IMR-90 (cell line): ENCODE data around the gene SOX5. TPM values are rescaled to one million over a fixed set of nuclear protein-coding genes. Genes with fewer than 3 reads are reported as not detected.

Experiments
- ATAC-seq: fragments of 200-7000 bp; cut with Tn5 transposase; 2 replicates; pipeline ENCODE4 v1.9.1; 2020; ENCODE audit warnings: low read depth, mild to moderate bottlenecking, moderate library complexity
- BruUV-seq: library from RNA; stranded (reverse); fragments of 400-500 nt; replicated peaks from 2 replicates; lab custom pipeline; 2021; lab: Mats Ljungman, UMichigan
- CTCF ChIA-PET: fragments of 300-600 bp; formaldehyde crosslinking; extraction: SDS; loops from one replicate; lab custom pipeline; 2021; ENCODE audit warnings: antibody characterized with exemption; lab: Yijun Ruan, JAX
- POLR2A ChIA-PET: fragments of 300-600 bp; sonication (Branson Sonifier 250); formaldehyde crosslinking; loops from one replicate; lab custom pipeline; 2022; ENCODE audit warnings: antibody characterized with exemption; ENCODE audit not compliant: unreplicated experiment; lab: Charles Lee
- DNase-seq: peaks from one replicate; pipeline ENCODE4 v3.0.0; 2013
- H2AFZ ChIP-seq: replicated peaks from 2 replicates; pipeline ENCODE3; 2013; ENCODE audit warnings: low read length, mild to moderate bottlenecking; ENCODE audit not compliant: poor library complexity
- H2AK5ac ChIP-seq: 2 replicates; pipeline ENCODE4 v1.6.1; 2013; ENCODE audit warnings: low read depth, low read length, inconsistent platforms
- H2AK9ac ChIP-seq: replicated peaks from 2 replicates; pipeline ENCODE3; 2013; ENCODE audit warnings: mild to moderate bottlenecking, low read depth, low read length, moderate library complexity; ENCODE audit not compliant: poor library complexity
- H2BK120ac ChIP-seq: 2 replicates; pipeline ENCODE4 v1.6.1; 2013; ENCODE audit warnings: low read depth, low read length, inconsistent platforms
- H2BK15ac ChIP-seq: 3 replicates; pipeline ENCODE4 v1.6.1; 2013; ENCODE audit warnings: low read depth, low read length, inconsistent platforms
- H2BK20ac ChIP-seq: 2 replicates; pipeline ENCODE4 v1.6.1; 2013; ENCODE audit warnings: low read depth, mild to moderate bottlenecking, inconsistent platforms, low read length, moderate library complexity
- H2BK5ac ChIP-seq: 2 replicates; pipeline ENCODE4 v1.6.1; 2013; ENCODE audit warnings: mild to moderate bottlenecking, low read depth, low read length, inconsistent platforms; ENCODE audit not compliant: poor library complexity, severe bottlenecking
- H3K14ac ChIP-seq: replicated peaks from 2 replicates; pipeline ENCODE4 v1.6.1; 2013; ENCODE audit warnings: low read depth, low read length, inconsistent platforms
- H3K18ac ChIP-seq: 2 replicates; pipeline ENCODE4 v1.6.1; 2013; ENCODE audit warnings: low read depth, low read length, control low read depth
- H3K23ac ChIP-seq: 2 replicates; pipeline ENCODE4 v1.6.1; 2013; ENCODE audit warnings: low read depth, low read length, inconsistent platforms
- H3K27ac ChIP-seq: 2 replicates; pipeline ENCODE4 v1.5.1; 2013; ENCODE audit warnings: mild to moderate bottlenecking, control low read depth, low read length; ENCODE audit not compliant: insufficient read depth
- H3K27me3 ChIP-seq: 2 replicates; pipeline ENCODE4 v1.6.1; 2013; ENCODE audit warnings: low read length; ENCODE audit not compliant: control insufficient read depth, insufficient read depth
- H3K36me3 ChIP-seq: 2 replicates; pipeline ENCODE4 v1.6.1; 2013; ENCODE audit warnings: low read length, mixed read lengths; ENCODE audit not compliant: control insufficient read depth, insufficient read depth
- H3K4ac ChIP-seq: 2 replicates; pipeline ENCODE4 v1.6.1; 2013; ENCODE audit warnings: low read depth, low read length, inconsistent platforms
- H3K4me1 ChIP-seq: 2 replicates; pipeline ENCODE4 v1.6.1; 2013; ENCODE audit warnings: low read length, mixed read lengths; ENCODE audit not compliant: control insufficient read depth, insufficient read depth
- H3K4me2 ChIP-seq: 2 replicates; pipeline ENCODE4 v1.6.1; 2013; ENCODE audit warnings: low read depth, mild to moderate bottlenecking, control low read depth, low read length, moderate library complexity
- H3K4me3 ChIP-seq: 2 replicates; pipeline ENCODE4 v1.5.1; 2013; ENCODE audit warnings: low read depth, mild to moderate bottlenecking, control low read depth, low read length, moderate library complexity; ENCODE audit not compliant: insufficient read depth
- H3K56ac ChIP-seq: 2 replicates; pipeline ENCODE4 v1.6.1; 2013; ENCODE audit warnings: low read length, inconsistent platforms; ENCODE audit not compliant: insufficient read depth; ENCODE audit errors: extremely low read depth
- H3K79me1 ChIP-seq, 2 experiments: 2 replicates each; pipeline ENCODE4 v1.6.1; 2013; ENCODE audit warnings: low read length in 2 of 2, inconsistent platforms in 1 of 2, low read depth in 1 of 2
- H3K9ac ChIP-seq: 2 replicates; pipeline ENCODE4 v1.6.1; 2013; ENCODE audit warnings: low read depth, low read length, control low read depth
- H3K9me1 ChIP-seq: 2 replicates; pipeline ENCODE4 v1.6.1; 2013; ENCODE audit warnings: low read length, inconsistent platforms; ENCODE audit not compliant: insufficient read depth
- H3K9me3 ChIP-seq: 2 replicates; pipeline ENCODE4 v1.6.1; 2013; ENCODE audit warnings: low read length; ENCODE audit not compliant: control insufficient read depth, insufficient read depth
- H4K20me1 ChIP-seq: 2 replicates; pipeline ENCODE4 v1.6.1; 2013; ENCODE audit warnings: low read length, inconsistent platforms; ENCODE audit not compliant: insufficient read depth
- H4K5ac ChIP-seq: 2 replicates; pipeline ENCODE4 v1.6.1; 2013; ENCODE audit warnings: mild to moderate bottlenecking, low read depth, low read length, control low read depth
- H4K8ac ChIP-seq, 2 experiments: 2 replicates each; pipeline ENCODE4 v1.6.1; 2013; ENCODE audit warnings: low read depth in 2 of 2, low read length in 2 of 2, control low read depth in 1 of 2, inconsistent platforms in 1 of 2
- H4K91ac ChIP-seq: 2 replicates; pipeline ENCODE4 v1.6.1; 2013; ENCODE audit warnings: low read depth, low read length, inconsistent platforms; ENCODE audit not compliant: insufficient read depth
- BHLHE40 ChIP-seq: fragments of 150-350 bp; IDR thresholded peaks from 2 replicates; pipeline ENCODE4 v1.6.1; 2016; ENCODE audit warnings: mild to moderate bottlenecking, low read depth, low read length
- CEBPB ChIP-seq: IDR thresholded peaks from 2 replicates; pipeline ENCODE4 v1.6.1; 2012; ENCODE audit warnings: low read depth, low read length, improper control_type of control experiment
- CHD1 ChIP-seq: IDR thresholded peaks from 2 replicates; pipeline ENCODE4 v1.6.1; 2012; ENCODE audit warnings: low read depth, low read length, improper control_type of control experiment
- CTCF ChIP-seq: conservative IDR thresholded peaks from 2 replicates; pipeline ENCODE4 v1.5.1; 2012; ENCODE audit warnings: mild to moderate bottlenecking, low read depth, low read length, improper control_type of control experiment
- FOS ChIP-seq: fragments of 150-350 bp; IDR thresholded peaks from 2 replicates; pipeline ENCODE4 v1.6.1; 2016; ENCODE audit warnings: low read depth, low read length
- MAFK ChIP-seq: IDR thresholded peaks from 2 replicates; pipeline ENCODE4 v1.6.1; 2012; ENCODE audit warnings: low read depth, low read length, improper control_type of control experiment
- MAZ ChIP-seq: IDR thresholded peaks from 2 replicates; pipeline ENCODE4 v1.6.1; 2012; ENCODE audit warnings: low read depth, mild to moderate bottlenecking, low read length, improper control_type of control experiment, moderate library complexity, borderline replicate concordance
- MXI1 ChIP-seq: IDR thresholded peaks from 2 replicates; pipeline ENCODE4 v1.6.1; 2012; ENCODE audit warnings: low read depth, mild to moderate bottlenecking, low read length, moderate library complexity, borderline replicate concordance
- NFE2L2 ChIP-seq: fragments of 150-350 bp; IDR thresholded peaks from 2 replicates; pipeline ENCODE4 v1.6.1; 2016; ENCODE audit warnings: low read depth, mild to moderate bottlenecking, low read length
- POLR2A ChIP-seq: IDR thresholded peaks from 2 replicates; pipeline ENCODE4 v1.6.1; 2012; ENCODE audit warnings: mild to moderate bottlenecking, low read depth, low read length
- RAD21 ChIP-seq: IDR thresholded peaks from 2 replicates; pipeline ENCODE4 v1.6.1; 2012; ENCODE audit warnings: low read length, improper control_type of control experiment
- RCOR1 ChIP-seq: IDR thresholded peaks from 2 replicates; pipeline ENCODE4 v1.6.1; 2012; ENCODE audit warnings: mild to moderate bottlenecking, low read length, improper control_type of control experiment; ENCODE audit not compliant: insufficient replicate concordance
- SMC3 ChIP-seq: fragments of 150-350 bp; IDR thresholded peaks from 2 replicates; pipeline ENCODE4 v1.6.1; 2016; ENCODE audit warnings: low read depth, mild to moderate bottlenecking, antibody characterized with exemption, low read length, moderate library complexity
- WGBS, 2 experiments: methylation state at CpG; one replicate each; pipeline versions ENCODE4 v1.1.5 to v1.1.7; 2013; ENCODE audit warnings: missing lambda C conversion rate in 2 of 2; ENCODE audit not compliant: insufficient read length in 1 of 2; ENCODE audit errors: extremely low coverage in 2 of 2; 5-methylcytosine and 5-hydroxymethylcytosine counted together
- dilution Hi-C: fragments of 300-500 bp; cut with HindIII; formaldehyde crosslinking; loops from one replicate; pipeline ENCODE4 v1.14.3; 2018; ENCODE audit warnings: low sequenced_read_pairs; ENCODE audit not compliant: unreplicated experiment
- in situ Hi-C: fragments of 300-500 bp; cut with MboI; formaldehyde crosslinking; loops from 3 replicates; pipeline ENCODE4 v1.14.3; 2019; ENCODE audit warnings: low sequenced_read_pairs, inconsistent platforms, mixed read lengths
- intact Hi-C: fragments of 100-400 bp; cut with micrococcal nuclease; formaldehyde crosslinking; loops from 2 replicates; pipeline ENCODE4 v1.10.0; 2022
- polyA plus RNA-seq, 3 experiments: library from polyadenylated mRNA; depleted of rRNA; stranded (reverse); fragments of >200 nt; gene quantifications; 2 replicates each; pipeline ENCODE4 v1.2.3, GENCODE V29; 2012; ENCODE audit warnings: low replicate concordance in 1 of 3
- total RNA-seq: library from RNA; depleted of rRNA; stranded (reverse); fragments of >200 nt; gene quantifications from 2 replicates; pipeline ENCODE4 v1.2.3, GENCODE V29; 2012

The SOX5 gene
- total and polyA plus RNA-seq, 2 of the 4 experiments (the other 2 are of a cell fraction) = 1.1 to 13.1 TPM

- no peak overlapping the region for H3K4ac ChIP-seq
- in situ Hi-C loops (no loop called here), dilution Hi-C loops (no loop called here), intact Hi-C loops (no loop called here)
- H2BK120ac ChIP-seq = no peak overlapping the region
- 100% methylated on average over 1 of the region's 3 CpGs; no CpG with 5 or more reads in 1 of the 2 experiments for WGBS, 2 experiments
- no peak overlapping the region for H2BK20ac ChIP-seq
- no peak overlapping the region for H4K8ac ChIP-seq
- DNase-seq (no peak), ATAC-seq (no peak)
- H4K91ac ChIP-seq = no peak overlapping the region
- ChIA-PET CTCF (no interaction called here), POLR2A (no interaction called here)
- H3K4me2 ChIP-seq = no peak overlapping the region
- H3K9me1 ChIP-seq = no peaks in the 10 kb centered on the region
- H3K36me3 ChIP-seq = no peaks in the 10 kb centered on the region
- no peak overlapping the region for H2AK9ac ChIP-seq
- no peaks in the 10 kb centered on the region for H3K27me3 ChIP-seq
- TF ChIP-seq MAFK = no peak
- no peak for TF ChIP-seq CEBPB
- no peak for TF ChIP-seq RCOR1
- no peak for TF ChIP-seq CHD1
- TF ChIP-seq BHLHE40 = no peak
- no peak for TF ChIP-seq CTCF
- no peak for TF ChIP-seq FOS
- TF ChIP-seq RAD21 = no peak
- TF ChIP-seq POLR2A = no peak
- no peak for TF ChIP-seq NFE2L2
- no peak for TF ChIP-seq MXI1
- no peak for TF ChIP-seq SMC3
- no peak for TF ChIP-seq MAZ
- no peaks in the 10 kb centered on the region for H3K79me1 ChIP-seq
- H3K18ac ChIP-seq = no peak overlapping the region
- no peaks in the 10 kb centered on the region for H4K20me1 ChIP-seq
- no peak overlapping the region for H3K9ac ChIP-seq
- no peak overlapping the region for H2BK5ac ChIP-seq
- H2AK5ac ChIP-seq = no peak overlapping the region
- no TSS peak for BruUV-seq
- no peaks in the 10 kb centered on the region for H3K9me3 ChIP-seq
- H3K23ac ChIP-seq = no peak overlapping the region
- no peak overlapping the region for H4K5ac ChIP-seq
- H3K14ac ChIP-seq = no peak overlapping the region
- H3K4me1 ChIP-seq = no peaks in the 10 kb centered on the region
- H3K27ac ChIP-seq = no peak overlapping the region
- no peak overlapping the region for H2BK15ac ChIP-seq
- no peak overlapping the region for H2AFZ ChIP-seq
- H3K4me3 ChIP-seq = no peak overlapping the region
- H3K56ac ChIP-seq = no peak overlapping the region
These were observed 37.9 kb downstream of the SOX5 start for GRCh38 chr12:23911574-23911973.
